ENCODE measurements around the gene MCCC2.

MCCC2 gene

DNA sequence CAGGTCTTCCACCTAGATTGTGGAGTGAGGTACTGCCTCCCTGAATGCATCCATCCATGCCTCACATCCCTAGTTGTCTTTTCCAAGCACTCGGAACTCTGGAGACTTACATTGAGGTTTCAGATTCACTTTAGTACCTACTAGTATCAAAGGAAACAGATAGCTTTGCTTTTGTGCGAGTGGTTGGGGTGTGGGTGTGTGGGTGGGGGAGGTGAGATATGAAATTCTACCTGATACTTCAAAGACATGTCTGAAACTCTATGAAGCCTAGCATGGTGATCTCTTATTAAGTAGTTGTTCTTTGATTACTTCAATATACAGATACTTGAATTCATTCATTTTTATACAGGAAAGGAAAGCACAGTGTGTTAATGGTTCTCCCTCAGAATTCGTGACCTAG, 64.4 kb downstream of the MCCC2 start:
- Histone ChIP-seq H3K27ac (no peak overlapping the region), H3K9me3 (no peaks in the 10 kb centered on the region), H3K27me3 (no peaks in the 10 kb centered on the region), H3K36me3 (peaks cover 53 to 90% (median 57%) of the 10 kb centered on the region in 3 donors), H3K4me1 (no peaks in the 10 kb centered on the region), H3K4me3 (no peak overlapping the region)
- TF ChIP-seq, protein P1, sequence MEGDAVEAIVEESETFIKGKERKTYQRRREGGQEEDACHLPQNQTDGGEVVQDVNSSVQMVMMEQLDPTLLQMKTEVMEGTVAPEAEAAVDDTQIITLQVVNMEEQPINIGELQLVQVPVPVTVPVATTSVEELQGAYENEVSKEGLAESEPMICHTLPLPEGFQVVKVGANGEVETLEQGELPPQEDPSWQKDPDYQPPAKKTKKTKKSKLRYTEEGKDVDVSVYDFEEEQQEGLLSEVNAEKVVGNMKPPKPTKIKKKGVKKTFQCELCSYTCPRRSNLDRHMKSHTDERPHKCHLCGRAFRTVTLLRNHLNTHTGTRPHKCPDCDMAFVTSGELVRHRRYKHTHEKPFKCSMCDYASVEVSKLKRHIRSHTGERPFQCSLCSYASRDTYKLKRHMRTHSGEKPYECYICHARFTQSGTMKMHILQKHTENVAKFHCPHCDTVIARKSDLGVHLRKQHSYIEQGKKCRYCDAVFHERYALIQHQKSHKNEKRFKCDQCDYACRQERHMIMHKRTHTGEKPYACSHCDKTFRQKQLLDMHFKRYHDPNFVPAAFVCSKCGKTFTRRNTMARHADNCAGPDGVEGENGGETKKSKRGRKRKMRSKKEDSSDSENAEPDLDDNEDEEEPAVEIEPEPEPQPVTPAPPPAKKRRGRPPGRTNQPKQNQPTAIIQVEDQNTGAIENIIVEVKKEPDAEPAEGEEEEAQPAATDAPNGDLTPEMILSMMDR (IDR thresholded peaks at IDR 0.05): no peak
- intact Hi-C loops (cut with DNase I; ENCODE audit: low total_unique reads): no loop called here
- DNase-seq: no peak

DNA sequence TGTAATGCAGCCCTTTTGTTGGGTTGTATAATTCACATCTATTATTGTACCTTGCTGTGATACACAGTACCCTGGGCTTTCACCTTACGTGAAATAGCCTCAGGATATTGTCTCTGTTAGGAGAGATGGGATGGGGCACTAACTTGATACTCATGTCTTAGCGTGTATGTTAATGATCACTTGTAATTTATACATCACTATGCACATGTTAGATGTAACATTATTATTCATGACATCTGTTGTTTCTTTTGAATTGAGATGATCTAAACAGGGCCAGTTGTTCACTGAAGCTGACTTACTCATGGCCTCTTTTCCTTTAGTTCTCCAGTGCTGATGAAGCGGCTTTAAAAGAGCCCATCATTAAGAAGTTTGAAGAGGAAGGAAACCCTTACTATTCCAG, 65.2 kb downstream of the MCCC2 start:
- Histone ChIP-seq H3K4me1 (no peaks in the 10 kb centered on the region), H3K9me3 (no peaks in the 10 kb centered on the region), H3K36me3 (peaks cover 55 to 90% (median 57%) of the 10 kb centered on the region in 3 donors), H3K27me3 (no peaks in the 10 kb centered on the region), H3K27ac (no peak overlapping the region), H3K4me3 (no peak overlapping the region)
- intact Hi-C loops (cut with DNase I; ENCODE audit: low total_unique reads): no loop called here
- TF ChIP-seq, protein P1 (IDR thresholded peaks at IDR 0.05): no peak
- no peak for DNase-seq

DNA sequence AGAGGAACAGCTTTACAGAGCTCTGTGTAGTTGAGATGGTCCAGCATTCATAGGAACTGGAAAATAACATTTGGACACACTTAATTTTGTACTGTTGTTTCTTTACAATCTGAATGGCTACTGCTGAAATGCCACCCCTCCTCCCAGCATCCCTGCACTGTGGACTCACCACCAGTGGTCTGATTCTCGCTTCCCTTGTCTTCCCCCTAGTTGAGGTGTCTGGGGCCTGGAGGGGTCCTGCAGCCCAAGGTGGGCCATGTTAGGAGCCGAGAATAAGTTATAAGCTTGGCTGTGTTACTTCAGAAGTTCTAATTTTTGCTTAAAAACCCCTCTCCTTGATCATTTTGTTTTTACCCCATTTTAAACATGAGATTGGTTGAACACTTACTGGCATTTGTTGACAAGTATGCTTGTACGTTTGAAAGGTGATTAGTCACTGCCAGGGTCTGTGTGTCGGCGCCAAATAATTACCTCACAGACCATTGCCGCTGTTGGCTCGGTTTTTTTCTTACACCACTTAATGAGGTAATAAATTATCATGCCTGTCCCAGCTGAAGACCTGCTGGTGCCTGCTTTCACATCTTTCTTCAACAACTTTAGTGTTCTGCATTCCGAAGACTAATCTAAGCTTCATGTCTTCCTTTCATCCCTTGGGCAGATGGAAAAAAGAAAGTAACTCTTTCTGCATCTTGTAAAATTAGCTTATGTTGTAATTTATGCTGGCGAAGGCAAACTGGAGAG, 65.8 kb downstream of the MCCC2 start:
- Histone ChIP-seq H3K4me1 (no peaks in the 10 kb centered on the region), H3K36me3 (peaks cover 57 to 90% (median 61%) of the 10 kb centered on the region in 3 donors), H3K27me3 (no peaks in the 10 kb centered on the region), H3K4me3 (no peak overlapping the region), H3K27ac (no peak overlapping the region), H3K9me3 (no peaks in the 10 kb centered on the region)
- intact Hi-C loops (cut with DNase I; ENCODE audit: low total_unique reads): no loop called here
- TF ChIP-seq, protein P1 (IDR thresholded peaks at IDR 0.05): no peak
- DNase-seq: no peak

DNA sequence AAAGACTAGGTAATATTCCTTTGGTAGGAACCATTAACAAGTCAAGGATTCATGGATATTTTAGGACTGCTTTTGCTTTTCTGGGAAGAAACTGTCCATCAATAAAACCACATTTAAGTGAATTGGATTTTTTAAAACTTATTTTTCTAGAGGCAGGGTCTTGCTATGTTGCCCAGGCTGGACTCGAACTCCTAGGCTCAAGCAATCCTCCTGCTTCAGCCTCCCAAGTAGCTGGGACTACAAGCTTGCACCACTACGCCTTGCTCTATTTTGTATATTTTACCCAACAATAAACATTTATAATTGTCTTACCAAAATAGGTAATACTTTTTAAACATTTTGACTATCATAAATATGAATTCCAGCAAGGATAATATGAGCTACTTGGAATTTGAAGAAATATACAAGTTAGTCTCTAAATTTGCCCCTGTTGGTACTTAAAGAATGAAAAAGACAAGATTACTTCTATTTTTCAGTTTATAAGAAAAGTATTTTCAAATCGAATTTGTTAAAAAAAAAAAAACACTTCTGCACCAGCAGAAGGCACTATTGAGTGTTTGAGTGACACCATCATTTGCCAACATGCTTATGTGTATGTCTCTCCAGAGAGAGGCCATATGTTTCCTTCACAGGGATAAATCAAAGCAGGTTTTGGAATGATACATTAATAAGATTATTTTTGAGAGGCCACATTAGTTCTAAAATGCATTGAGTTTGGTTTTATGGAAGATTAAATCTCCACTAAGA, 71.9 kb downstream of the MCCC2 start:
- Histone ChIP-seq H3K36me3 (peaks cover 29 to 36% (median 33%) of the 10 kb centered on the region in 3 donors), H3K9me3 (no peaks in the 10 kb centered on the region), H3K4me1 (no peaks in the 10 kb centered on the region), H3K27me3 (no peaks in the 10 kb centered on the region), H3K4me3 (no peak overlapping the region), H3K27ac (no peak overlapping the region)
- DNase-seq: no peak
- TF ChIP-seq, protein P1 (IDR thresholded peaks at IDR 0.05): no peak
- intact Hi-C loops (cut with DNase I; ENCODE audit: low total_unique reads): no loop called here

DNA sequence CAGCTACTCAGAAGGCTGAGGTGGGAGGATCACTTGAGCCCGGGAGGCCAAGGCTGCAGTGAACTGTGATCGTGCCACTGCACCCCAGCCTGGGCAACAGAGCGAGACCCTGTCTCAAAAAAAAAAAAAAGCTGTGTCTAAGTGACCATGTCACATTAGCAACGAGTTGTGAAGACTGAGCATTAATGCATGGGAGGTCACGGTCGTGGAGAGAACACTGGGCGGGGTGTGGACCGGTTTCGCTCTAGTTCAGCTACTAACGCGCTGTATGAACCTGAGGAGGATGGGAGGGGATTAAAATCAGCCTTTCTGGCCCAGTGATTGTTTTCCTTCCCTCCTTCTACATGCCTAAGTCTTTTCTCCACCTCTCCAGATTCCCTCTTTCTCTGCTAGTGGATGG, 75.2 kb downstream of the MCCC2 start:
- TF ChIP-seq, protein P1 (IDR thresholded peaks at IDR 0.05): no peak
- H3K27ac ChIP-seq: no peak overlapping the region
- DNase-seq: no peak
- H3K36me3 ChIP-seq: peaks cover 6 to 11% (median 10%) of the 10 kb centered on the region in 3 donors
- intact Hi-C loops (cut with DNase I; ENCODE audit: low total_unique reads): no loop called here
- H3K4me3 ChIP-seq: no peak overlapping the region
- H3K27me3 ChIP-seq: no peaks in the 10 kb centered on the region
- no peaks in the 10 kb centered on the region for H3K9me3 ChIP-seq
- H3K4me1 ChIP-seq: no peaks in the 10 kb centered on the region
